Embryonic facial prominence (tissue), 1 donor: ENCODE data around the gene CPAMD8.
A peak's percentile ranks its signal among the peaks of the same experiment; 100 is the strongest.
"Not testable (repeated sequence)": the region's sequence is repeated elsewhere in the genome, so short reads cannot be mapped to it uniquely, and the experiment has no call there.

Source experiments
- DNase-seq: peaks from one replicate; pipeline ENCODE4 v3.0.0-alpha.2; 2016; ENCODE audit errors: extremely low spot score

The CPAMD8 gene

GRCh38 chr19:17001603-17002183 is 24.9 kb downstream of the CPAMD8 start:
- DNase-seq, result no peak

DNA sequence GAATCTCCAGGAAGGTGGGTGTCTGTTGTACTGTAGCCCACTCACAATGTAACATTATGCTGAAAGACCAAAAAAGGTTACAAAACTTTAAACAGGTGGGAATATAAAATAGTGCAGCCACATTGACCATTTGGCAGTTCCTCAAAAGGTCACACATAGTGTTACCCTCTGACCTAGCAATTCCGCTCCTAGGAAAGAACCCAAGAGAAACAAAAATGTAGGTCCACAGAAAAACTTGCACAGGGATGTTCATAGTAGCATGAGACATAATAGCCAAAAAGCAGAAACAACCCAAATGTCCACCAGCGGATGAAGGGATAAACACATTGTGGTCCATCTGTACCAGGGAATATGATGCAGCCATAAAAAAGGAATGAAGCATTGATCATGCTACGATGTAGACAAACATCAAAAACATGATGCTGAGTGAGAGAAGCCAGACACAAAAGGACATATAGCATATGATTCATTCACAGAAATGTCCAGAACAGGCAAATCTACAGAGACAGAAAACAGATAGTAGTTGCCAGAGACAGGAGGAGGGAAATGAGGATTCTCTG is 27.9 kb downstream of the CPAMD8 start:
- no peak for DNase-seq

GRCh38 chr19:16996838-16997490 is 29.6 kb downstream of the CPAMD8 start:
- DNase-seq, result not testable (repeated sequence)

DNA sequence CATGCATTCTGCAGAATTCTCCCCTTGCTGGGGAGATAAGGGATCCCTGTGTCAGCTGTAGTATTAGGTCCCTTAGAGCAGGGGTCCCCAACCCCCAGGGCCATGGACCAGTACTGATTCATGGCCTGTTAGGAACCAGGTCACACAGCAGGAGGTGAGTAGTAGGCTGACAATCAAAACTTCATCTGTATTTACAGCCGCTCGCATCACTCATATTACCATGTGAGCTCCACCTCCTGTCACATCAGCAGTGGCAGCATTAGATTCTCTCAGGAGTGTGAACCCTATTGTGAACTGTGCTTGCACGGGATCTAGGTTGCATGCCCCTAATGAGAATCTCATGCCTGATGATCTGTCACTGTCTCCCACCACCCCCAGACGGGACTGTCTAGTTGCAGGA is 37.9 kb downstream of the CPAMD8 start:
- DNase-seq, result no peak

DNA sequence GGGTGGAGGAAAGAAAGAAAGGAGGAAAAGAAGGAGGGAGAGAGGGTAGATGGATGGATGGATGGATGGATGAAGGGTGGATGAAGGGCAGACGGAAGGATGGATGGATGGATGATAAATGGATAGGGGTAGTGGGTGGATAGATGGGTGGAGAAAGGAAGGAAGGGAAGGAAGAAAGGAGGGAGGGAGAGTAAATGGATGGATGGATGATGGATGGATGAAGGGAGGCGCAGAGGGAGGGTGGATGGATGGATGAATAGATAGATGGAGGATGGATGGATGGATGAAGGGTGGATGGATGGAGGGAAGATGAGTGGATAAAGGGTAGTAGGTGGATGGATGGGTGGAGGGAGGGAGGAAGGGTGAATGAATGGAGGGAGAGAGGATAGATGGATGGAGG is 41.2 kb downstream of the CPAMD8 start:
- no peak for DNase-seq

- DNase-seq, result not testable (repeated sequence)
These were observed 44.0 kb downstream of the CPAMD8 start for GRCh38 chr19:16982586-16982985.

GRCh38 chr19:16978839-16979802 is 47.5 kb downstream of the CPAMD8 start:
- no peak for DNase-seq

DNA sequence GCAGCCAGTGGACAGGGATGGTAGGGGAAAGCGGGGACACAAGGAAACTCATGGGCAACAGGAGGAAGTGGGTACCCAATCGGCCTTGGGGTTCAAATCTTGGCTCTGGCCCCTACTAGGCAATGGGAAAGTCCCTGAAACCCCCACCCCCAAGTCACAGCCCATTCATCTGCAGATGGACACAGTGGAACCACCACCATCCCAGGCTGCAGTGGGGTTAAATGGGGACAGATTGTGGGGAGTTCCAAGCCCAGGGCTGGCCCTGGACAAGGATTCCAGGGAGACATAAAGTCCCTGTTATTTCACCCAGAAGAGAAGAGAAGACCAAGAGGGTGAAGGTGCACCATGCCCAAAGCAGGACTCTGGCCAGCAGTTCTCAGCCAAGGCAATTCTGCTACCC is 48.5 kb downstream of the CPAMD8 start:
- no peak for DNase-seq

DNA sequence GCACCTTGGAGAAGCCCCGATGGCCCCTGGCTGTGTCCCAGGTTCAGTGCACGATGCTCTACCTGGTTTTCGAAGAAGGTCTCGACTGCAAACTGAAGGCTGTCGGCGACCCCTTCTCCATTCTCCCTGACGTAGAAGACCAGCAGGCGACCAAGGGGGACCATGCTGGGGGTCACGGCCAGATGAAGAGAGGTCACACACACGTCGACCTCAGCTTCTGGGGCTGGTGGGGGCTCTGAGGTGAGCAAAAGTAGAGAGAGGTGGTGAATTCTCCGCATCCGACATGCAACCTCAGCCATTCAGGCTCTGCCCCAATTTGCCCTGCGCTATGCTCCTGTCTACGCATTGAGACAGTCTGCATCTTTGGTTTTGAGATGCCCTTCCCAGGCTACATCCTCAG is 49.3 kb downstream of the CPAMD8 start:
- no peak for DNase-seq

- no peak for DNase-seq
These were observed 50.2 kb downstream of the CPAMD8 start for GRCh38 chr19:16976446-16976845.

DNA sequence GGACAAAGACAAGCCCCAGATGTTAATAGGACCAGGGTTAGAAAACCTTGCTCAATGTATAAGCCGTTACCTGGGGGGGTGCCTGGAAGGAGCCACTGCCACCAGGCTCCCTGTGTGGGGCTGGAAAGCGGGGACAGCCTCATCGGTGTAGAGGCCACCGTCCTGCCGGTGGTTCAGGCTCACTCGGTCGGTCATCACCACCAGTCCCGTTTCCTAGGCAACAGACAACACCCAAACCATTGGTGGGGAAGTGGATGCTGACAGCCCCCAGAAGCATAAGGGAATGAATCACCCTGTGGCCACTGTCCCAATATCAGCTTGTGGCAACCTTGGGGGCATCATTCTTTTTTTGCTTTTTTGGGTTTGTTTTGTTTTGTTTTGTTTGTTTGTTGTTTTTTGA is 55.8 kb downstream of the CPAMD8 start:
- DNase-seq, result no peak

GRCh38 chr19:16969135-16969534 is 57.5 kb downstream of the CPAMD8 start:
- DNase-seq, result no peak

DNA sequence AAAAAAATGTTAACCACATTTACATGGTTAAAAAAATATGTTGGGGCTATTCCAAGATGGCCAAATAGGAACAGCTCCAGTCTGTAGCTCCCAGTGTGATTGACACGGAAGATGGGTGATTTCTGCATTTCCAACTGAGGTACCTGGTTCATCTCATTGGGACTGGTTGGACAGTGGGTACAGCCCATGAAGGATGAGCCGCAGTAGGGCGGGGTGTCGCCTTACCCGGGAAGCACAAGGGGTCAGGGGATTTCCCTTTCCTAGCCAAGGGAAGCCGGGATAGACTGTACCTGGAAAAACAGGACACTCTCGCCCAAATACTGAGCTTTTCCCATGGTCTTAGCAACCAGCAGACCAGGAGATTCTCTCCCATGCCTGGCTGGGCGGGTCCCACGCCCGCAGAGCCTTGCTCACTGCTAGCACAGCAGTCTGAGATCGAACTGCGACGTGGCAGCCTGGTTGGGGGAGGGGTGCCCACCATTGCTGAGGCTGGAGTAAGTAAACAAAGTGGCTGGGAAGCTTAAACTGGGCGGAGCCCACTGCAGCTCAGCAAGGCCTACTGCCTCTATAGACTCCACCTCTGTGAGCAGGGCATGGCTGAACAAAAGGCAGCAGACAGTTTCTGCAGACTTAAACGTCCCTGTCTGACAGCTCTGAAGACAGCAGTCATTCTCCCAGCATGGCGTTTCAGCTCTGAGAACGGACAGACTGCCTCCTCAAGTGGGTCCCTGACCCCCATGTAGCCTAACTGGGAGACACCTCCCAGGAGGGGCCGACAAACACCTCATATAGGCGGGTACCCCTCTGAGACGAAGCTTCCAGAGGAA is 65.4 kb downstream of the CPAMD8 start:
- DNase-seq, result not testable (repeated sequence)

GRCh38 chr19:16958277-16958676 is 68.3 kb downstream of the CPAMD8 start:
- DNase-seq, result not testable (repeated sequence)

- DNase-seq, result no peak
These were observed 68.8 kb downstream of the CPAMD8 start for GRCh38 chr19:16957855-16958254.

GRCh38 chr19:16957151-16957701 is 69.4 kb downstream of the CPAMD8 start:
- DNase-seq, result peak; percentile 14

- no peak for DNase-seq
These were observed 71.4 kb downstream of the CPAMD8 start for GRCh38 chr19:16955161-16955560.

DNA sequence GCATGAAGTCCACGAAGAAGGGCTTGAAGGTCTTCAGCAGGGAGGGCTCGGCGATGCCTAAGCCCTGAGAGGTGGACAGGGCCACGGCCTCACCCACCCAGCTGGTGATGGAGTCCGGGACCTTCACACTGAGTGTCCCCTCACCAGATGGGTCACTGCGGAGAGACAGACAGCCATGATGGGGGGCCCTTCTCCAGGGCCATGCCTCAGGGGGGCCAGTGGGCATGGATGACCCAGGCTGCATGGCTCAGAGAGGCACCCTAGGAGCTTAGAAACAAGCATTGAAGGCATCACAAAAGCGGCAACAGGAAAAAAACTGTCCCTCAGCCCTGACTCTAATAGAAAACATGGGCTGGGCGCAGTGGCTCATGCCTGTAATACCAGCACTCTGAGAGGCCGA is 74.6 kb downstream of the CPAMD8 start:
- no peak for DNase-seq

DNA sequence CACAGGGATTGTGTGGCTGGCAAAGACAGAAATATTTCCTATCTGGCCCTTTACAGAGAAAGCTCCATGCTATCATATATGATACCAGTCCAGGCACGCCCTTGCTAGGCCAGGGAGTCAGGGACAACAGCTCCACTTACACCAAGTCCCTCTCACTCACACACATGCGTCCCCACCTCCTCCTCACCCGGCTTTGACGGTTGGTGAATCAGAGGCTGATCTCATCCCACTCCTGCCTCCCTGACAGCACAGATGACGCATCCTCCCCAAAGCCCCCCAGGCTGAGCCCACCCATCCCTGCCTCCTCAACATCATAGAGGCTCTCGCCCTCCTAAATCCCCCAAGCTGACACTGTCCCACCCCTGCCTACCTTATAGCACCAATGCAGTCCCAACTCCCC is 75.1 kb downstream of the CPAMD8 start:
- no peak for DNase-seq

DNA sequence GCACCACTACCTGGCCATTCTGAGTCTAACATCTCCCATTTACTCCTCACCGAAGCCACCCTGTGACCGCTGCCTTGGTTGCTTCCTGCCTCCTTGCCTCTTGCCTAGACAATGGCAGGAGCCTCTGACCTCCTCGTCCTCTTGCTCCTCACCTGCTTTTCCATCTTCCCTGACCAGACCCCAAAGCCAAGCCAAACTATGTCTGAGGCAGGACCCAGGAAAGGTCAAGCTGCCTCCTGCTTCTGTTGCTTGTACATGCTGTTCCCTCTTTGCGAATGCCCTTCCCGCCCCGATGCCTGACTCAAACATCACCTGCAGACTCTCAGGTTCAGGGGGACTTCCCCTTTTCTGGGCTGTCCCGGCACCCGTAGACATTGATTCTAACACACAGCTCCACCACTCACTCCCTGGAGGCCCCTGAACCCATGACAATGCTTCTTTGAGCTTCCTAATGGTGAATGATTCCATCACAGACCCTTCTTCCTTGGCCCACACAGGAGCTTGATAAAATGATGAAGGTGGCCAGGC is 77.0 kb downstream of the CPAMD8 start:
- no peak for DNase-seq
